M059J (cell line): Measurements from ENCODE around the gene ZNF185. TPM values are rescaled to one million over a fixed set of nuclear protein-coding genes. Genes with fewer than 3 reads are reported as not detected.
A peak's percentile ranks its signal among the peaks of the same experiment; 100 is the strongest.

Experiments
- DNase-seq: peaks from one replicate; pipeline ENCODE4 v3.0.0-alpha.2; 2012; ENCODE audit warnings: low read depth
- total RNA-seq: library from RNA; depleted of rRNA; stranded (reverse); fragments of >200 nt; shearing (Covaris generic); gene quantifications from 2 replicates; pipeline ENCODE4 v1.2.3, GENCODE V29; 2014; rRNA removed

Gene ZNF185
- 4.9 and 6.5 TPM in 2 replicates for total RNA-seq

DNA sequence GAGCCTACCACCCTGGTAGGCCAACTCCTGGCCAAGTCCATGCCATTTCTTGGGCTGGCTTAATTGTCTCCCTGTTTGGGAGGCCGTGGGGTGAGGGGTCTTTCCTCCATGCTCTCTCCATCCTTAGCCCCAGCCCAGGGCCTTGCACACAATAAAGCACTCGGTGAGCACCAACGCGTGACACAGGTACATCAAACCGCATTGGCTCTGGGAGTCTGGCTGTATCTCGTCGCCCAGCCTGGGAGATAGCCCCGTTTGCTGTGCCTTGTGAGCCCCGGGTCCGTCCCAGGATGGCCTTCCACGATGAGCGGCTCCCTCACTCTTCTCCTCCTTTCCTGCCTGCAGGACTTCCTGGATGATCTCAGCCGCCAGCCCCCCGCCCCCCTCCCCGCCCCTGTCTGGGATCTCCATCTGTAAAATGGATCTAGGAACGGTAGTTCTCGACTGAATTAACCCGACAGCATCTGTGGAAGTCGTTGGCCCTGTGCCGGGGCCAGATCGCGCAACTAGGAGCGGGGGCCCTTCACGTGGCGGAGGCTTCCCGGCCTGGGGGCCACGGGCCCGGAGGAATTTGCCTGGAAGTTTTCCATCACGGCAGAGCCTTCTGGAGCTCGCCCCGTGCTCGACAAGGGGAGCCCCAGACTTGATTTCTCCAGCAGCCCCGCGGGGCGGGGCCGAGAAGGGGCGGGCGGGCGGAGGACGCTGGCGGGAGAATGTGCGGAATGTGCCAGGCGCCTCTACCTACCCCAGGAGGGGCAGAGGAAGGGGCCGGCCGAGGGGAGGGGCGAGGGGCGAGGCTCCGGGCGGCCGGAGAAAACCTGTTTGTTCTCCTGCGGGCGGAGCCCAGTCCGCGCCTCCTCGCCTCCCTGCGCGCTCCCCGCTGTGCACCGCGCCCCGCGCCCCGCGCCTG, at the start of gene ZNF185:
Gene ZNF185 (plus strand): TSS at position 846 of the 910 bp plus-strand sequence. CDS start 16,423 bp downstream, outside the sequence.
- peak; percentile 32 for DNase-seq

DNA sequence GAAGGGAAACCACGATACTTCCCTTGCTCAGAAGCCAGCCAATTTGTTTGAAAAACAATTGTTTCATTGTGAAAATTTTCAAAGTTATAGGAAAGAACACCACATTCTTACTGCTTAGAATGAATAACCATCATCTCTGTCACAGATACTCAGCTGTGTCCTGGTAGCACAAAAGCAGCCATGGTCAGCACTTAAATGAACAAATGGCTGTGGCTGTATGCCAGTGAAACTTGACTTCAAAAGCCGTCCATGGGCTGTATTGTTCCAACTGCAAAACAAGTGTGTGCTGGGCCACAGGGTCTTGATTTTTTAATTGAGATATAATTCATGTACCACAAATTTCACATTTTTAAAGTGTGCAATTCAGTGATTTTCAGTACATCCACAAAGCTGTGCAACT, 47.4 kb upstream of the ZNF185 start:
- no peak for DNase-seq

DNA sequence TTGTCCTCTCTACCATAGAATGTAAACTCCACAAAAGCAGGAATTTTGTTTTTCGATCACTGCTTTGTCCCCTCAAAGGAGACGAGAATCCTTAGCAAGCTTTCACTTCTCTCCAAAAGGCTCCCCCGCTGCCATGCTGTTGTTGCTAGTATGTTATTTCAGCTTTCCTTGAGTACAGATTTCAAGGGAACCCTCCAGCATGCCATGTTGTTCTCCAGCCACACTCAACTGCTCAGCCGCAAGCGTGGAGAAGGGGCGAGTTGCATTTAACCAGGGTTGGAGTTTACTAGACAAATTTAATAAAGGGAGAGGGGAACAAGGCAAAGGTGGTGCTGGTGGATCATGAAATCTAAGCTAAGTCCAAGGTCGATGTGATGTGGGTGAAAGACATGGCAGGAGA, 43.9 kb upstream of the ZNF185 start:
- no peak for DNase-seq

DNA sequence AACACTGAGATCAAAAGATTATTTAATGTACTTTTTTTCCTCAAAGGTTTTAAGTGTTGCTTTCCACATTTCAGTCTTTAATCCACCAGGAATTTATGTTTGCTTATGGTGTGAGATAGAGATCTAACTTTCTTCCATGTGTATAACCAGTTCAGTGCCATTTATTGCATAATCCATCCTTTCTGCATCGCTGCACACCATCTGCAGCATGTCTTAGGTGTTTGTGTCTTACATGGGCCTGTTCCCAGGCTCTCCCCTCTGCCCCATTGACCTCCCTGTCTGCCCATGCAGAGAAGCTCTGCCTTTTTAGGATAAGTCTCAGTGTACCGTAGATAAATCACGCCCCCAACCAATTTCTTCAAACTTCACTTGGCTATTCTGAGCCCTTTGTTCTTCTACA, 36.8 kb upstream of the ZNF185 start:
- DNase-seq, result peak; percentile 65

DNA sequence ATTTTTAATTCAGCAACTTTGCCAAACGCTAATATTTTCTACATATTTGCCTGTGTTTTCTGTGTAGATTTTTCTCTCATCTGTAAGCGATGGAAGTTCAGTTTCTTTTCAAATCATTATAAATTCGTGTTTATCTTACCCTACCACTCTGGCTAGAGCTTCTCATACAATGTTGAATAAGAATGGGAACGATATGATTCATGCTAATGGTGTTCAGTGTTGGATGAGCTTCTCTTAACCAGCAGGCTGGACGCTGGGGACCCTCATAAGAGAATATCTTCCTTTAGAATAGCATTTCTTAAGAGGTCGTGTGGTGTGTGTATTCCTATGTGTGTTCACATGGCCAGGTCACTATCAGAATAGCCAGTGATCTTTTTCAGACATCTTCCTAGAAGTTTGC, 36.0 kb upstream of the ZNF185 start:
- DNase-seq, result no peak

- DNase-seq, result no peak
Observed at GRCh38 chrX:152865232-152865920, 32.5 kb upstream of the ZNF185 start.

- no peak for DNase-seq
Observed at GRCh38 chrX:152866386-152866785, 31.5 kb upstream of the ZNF185 start.

GRCh38 chrX:152869972-152870371, 27.9 kb upstream of the ZNF185 start:
- no peak for DNase-seq

GRCh38 chrX:152871260-152871659, 26.6 kb upstream of the ZNF185 start:
- no peak for DNase-seq

DNA sequence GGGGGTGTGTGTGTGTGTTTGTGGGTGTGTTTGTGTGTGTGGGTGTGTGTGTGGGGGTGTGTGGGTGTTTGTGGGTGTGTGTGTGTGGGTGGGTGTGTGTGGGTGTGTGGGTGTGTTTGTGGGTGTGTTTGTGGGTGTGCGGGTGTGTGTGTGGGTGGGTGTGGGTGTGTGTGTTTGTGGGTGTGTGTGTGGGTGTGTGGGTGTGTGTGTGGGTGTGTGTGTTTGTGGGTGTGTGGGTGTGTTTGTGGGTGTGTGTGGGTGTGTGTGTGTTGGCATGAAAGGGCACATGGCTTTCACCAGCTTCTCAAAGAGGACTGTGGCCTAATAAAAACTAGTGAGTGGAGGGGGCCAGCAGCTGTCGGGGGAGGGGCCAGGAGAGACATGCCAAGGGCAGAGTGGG, 25.3 kb upstream of the ZNF185 start:
- DNase-seq, result no peak

DNA sequence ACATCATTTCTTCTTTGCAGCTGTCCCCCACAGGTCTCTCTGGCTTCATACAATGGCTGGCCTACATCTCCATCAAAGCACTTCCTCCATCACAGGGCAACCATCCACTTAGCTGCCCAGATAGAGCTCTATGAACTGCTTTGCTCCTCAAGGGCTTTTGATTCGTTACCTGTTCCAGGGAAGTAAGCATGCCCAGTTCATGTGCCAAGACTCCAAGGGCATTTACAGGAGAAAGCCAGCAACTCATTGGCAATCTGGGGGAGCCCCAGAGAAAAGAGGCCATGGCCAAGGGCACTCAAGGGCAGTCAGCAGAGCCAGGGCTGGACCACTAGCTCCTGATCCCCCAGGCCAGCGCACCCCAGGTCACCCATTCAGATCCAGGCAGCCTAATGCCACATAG, 24.5 kb upstream of the ZNF185 start:
- DNase-seq, result no peak

- DNase-seq, result no peak
Observed at GRCh38 chrX:152876931-152877840, 20.7 kb upstream of the ZNF185 start.

- no peak for DNase-seq
Observed at GRCh38 chrX:152878976-152879755, 18.7 kb upstream of the ZNF185 start.

DNA sequence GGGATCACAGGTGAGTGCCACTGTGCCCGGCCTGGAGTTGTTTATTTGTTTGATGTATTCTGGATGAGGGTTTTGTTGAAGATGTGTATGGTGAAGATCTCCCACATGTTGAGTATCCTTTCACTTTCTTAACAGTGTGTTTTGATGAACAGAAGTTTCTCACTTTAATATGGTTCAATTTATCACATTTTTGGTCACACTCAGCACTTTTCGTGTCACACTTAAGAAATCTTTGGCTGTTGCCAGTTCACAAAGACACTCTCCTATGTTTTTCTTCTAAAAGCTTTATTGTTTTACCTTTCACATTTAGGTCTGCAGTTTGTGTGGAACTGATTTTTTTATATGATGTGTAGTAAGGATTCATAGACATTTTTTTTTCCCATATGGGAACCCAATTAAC, 16.6 kb upstream of the ZNF185 start:
- no peak for DNase-seq

DNA sequence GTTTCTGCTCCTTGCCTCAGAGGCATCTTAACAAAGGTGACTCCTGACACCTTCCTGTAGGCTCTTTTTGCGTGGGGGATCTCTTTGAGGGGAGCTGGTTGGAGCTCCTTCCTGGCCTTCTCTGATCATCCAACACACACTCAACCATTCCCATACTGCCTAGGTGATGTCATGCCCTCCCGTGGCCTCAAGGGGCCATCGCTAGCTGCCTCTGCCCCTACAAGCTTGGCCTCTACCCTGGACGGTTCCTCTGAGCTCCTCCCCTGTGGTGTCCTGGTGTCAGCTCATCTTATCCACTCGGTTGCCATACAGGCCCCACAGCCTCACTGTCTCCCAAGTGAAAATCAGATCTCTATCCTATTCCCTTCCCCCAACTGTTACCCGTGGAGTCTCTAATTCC, 13.7 kb upstream of the ZNF185 start:
- DNase-seq, result no peak

DNA sequence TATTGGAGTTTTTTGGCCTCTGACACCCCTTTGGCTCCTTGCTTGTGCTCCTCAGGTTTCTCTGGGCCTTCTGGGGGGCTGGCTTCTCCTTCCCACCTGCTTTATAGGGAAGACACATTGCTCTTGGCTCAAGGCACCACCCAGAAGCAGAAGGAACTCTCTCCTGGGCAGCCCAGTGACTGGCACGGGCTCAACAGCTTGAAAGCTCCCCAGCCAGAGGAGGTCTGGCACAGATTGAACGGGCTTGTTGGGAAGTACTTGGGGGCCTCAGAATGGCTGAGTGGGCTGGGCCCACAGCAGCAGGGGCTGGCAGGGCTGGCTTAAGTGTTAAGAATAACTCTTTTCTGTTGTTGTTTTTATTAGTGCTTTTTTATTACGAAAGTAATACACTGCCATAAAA, 11.2 kb upstream of the ZNF185 start:
- DNase-seq, result no peak

DNA sequence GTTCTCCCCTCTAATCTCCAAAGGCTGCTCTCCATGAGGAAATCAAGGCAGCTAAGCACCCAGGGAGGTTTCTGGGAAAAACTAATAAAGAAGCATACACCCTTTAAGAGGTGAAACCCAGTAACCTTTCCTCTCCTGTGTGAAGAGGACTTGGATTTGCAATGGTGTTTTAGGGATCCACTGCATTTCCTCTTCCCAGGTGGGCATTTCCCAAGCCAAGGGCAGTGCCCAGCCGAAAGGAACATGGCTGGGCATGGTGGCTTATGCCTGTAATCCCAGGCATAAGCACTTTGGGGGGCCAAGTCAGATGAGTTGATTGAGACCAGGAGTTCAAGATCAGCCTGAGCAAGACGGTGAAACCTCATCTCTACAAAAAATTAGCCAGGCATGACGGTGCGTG, 5.4 kb upstream of the ZNF185 start:
- DNase-seq, result no peak

- no peak for DNase-seq
Observed at GRCh38 chrX:152892999-152893891, 4.6 kb upstream of the ZNF185 start.

DNA sequence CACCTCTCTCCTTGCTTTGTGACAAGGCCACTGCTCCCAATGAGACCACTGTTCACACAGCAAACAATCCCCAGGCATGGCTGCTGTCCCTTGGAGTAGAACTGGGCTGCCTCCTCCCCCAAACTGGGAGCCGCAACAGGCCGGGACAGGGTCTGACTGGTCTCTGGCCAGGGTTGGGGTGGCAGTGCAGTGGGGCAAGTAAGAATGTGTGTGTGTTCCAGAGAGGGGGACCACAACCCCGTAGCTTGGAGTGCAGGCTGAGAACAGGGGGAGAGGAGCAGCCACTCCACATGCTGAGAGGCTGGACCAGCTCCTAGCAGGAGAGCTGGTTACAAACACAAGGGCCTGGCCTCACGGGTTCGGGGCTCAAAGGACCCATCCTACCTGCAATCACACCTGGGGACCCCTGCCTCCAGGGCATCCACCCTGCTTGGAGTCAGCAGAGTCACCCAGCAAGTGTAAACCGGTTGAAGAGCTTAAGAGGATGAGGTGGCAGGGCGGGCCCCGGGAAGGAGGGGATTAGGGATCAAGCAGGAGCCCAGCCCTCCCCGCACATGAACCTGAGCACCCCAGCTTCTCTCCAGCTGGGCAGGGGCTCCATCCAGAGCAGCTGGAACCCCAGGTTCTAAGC, 3.8 kb upstream of the ZNF185 start:
- no peak for DNase-seq

DNA sequence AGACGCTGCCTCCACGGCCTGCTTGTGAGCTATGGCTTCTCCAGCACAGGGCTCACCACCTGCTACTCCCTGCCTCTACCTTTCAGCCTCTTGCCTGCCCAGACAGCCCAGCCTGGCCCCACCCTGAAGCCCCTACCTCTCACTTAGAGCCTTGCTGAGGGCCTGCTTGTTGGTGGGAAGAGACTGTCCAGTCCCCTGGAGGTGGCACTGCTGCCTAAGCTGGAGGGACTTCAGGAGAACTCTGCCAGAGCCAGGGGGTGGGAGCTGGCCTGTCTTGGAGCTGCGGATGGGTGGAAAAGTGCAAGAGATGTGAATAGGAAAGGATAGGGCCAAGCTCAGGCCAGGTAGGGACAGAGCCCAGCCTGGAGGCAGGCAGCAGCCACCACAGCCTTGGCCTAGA, 2.7 kb upstream of the ZNF185 start:
- DNase-seq, result no peak
